T47D (cell line): ENCODE data around the gene SLC6A11.
A peak's percentile ranks its signal among the peaks of the same experiment; 100 is the strongest.

Experiments used
- DNase-seq, 2 experiments: peaks; one replicate each; pipeline versions ENCODE4 v3.0.0 to v3.0.0-alpha.2; 2011 to 2012; ENCODE audit warnings: low read depth in 1 of 2, low spot score in 1 of 2
- JUND ChIP-seq: IDR thresholded peaks from 2 replicates; pipeline ENCODE4 v1.6.1; 2012; ENCODE audit warnings: low read depth
- in situ Hi-C: cut with HindIII; loops from 2 replicates; pipeline ENCODE4 v1.10.0; 2016; ENCODE audit warnings: low sequenced_read_pairs, low pct_unique_long_range_greater_than_20kb

The SLC6A11 gene

GRCh38 chr3:10778492-10779292, 37.3 kb upstream of the SLC6A11 start:
- in situ Hi-C loops: no loop called here
- TF ChIP-seq JUND: no peak
- no peak for DNase-seq

- TF ChIP-seq JUND: no peak
- in situ Hi-C loops: no loop called here
- no peak for DNase-seq
Measured at GRCh38 chr3:10779293-10779805, 36.7 kb upstream of the SLC6A11 start.

GRCh38 chr3:10780243-10780642, 35.8 kb upstream of the SLC6A11 start:
- peak in 1 of 2 experiments; percentile 18 for DNase-seq
- no peak for TF ChIP-seq JUND
- in situ Hi-C loops: no loop called here

- DNase-seq: no peak
- in situ Hi-C loops: no loop called here
- TF ChIP-seq JUND: no peak
Measured at GRCh38 chr3:10780922-10781321, 35.1 kb upstream of the SLC6A11 start.

- in situ Hi-C loops: no loop called here
- DNase-seq: peak in 1 of 2 experiments; percentile 27
- no peak for TF ChIP-seq JUND
Measured at GRCh38 chr3:10781981-10782380, 34.0 kb upstream of the SLC6A11 start.

- no peak for TF ChIP-seq JUND
- in situ Hi-C loops: no loop called here
- peak in 1 of 2 experiments; percentile 46 for DNase-seq
Measured at GRCh38 chr3:10783360-10784351, 32.4 kb upstream of the SLC6A11 start.

GRCh38 chr3:10786640-10787039, 29.4 kb upstream of the SLC6A11 start:
- in situ Hi-C loops: no loop called here
- TF ChIP-seq JUND: no peak
- DNase-seq: no peak

- TF ChIP-seq JUND: no peak
- in situ Hi-C loops: no loop called here
- DNase-seq: no peak
Measured at GRCh38 chr3:10788451-10788850, 27.6 kb upstream of the SLC6A11 start.

- in situ Hi-C loops: no loop called here
- TF ChIP-seq JUND: no peak
- no peak for DNase-seq
Measured at GRCh38 chr3:10790713-10791112, 25.3 kb upstream of the SLC6A11 start.

- TF ChIP-seq JUND: no peak
- in situ Hi-C loops: no loop called here
- no peak for DNase-seq
Measured at GRCh38 chr3:10792208-10792607, 23.8 kb upstream of the SLC6A11 start.

GRCh38 chr3:10798600-10799367, 17.2 kb upstream of the SLC6A11 start:
- in situ Hi-C loops: no loop called here
- no peak for TF ChIP-seq JUND
- DNase-seq: no peak

GRCh38 chr3:10804183-10804648, 11.8 kb upstream of the SLC6A11 start:
- in situ Hi-C loops: no loop called here
- no peak for DNase-seq
- no peak for TF ChIP-seq JUND

- DNase-seq: no peak
- no peak for TF ChIP-seq JUND
- in situ Hi-C loops: no loop called here
Measured at GRCh38 chr3:10806006-10806405, 10.0 kb upstream of the SLC6A11 start.
